Neural cell (in vitro differentiated cells): Measurements from ENCODE around the gene ANKS1B. TPM values are rescaled to one million over a fixed set of nuclear protein-coding genes. Genes with fewer than 3 reads are reported as not detected.

Source experiments
- H2AFZ ChIP-seq: fragments of 200-600, 300-800 bp; sonication (generic), shearing (Covaris generic); 2 replicates; pipeline ENCODE4 v1.6.0; 2014; ENCODE audit warnings: low read depth, mild to moderate bottlenecking, antibody characterized with exemption, low read length, moderate library complexity
- H3F3A ChIP-seq: fragments of 200-600 bp; shearing (Covaris generic); 2 replicates; pipeline ENCODE4 v1.6.1; 2016; ENCODE audit warnings: mild to moderate bottlenecking, moderate library complexity, mixed read lengths, antibody characterized with exemption, low read length; ENCODE audit not compliant: insufficient read depth, poor library complexity, severe bottlenecking
- H3K27ac ChIP-seq: fragments of 200-600, 300-800 bp; sonication (generic), shearing (Covaris generic); 2 replicates; pipeline ENCODE4 v1.5.1; 2014; ENCODE audit warnings: mild to moderate bottlenecking, low read length, moderate library complexity
- H3K27me3 ChIP-seq: fragments of 300-800, 200-600 bp; sonication (generic), shearing (Covaris generic); 2 replicates; pipeline ENCODE4 v1.6.0; 2014; ENCODE audit warnings: mild to moderate bottlenecking, low read depth, low read length, moderate library complexity; ENCODE audit not compliant: insufficient read depth
- H3K36me3 ChIP-seq: fragments of 300-800, 200-600 bp; sonication (generic), shearing (Covaris generic); 2 replicates; pipeline ENCODE4 v1.5.1; 2014; ENCODE audit warnings: mild to moderate bottlenecking, antibody characterized with exemption, low read length, moderate library complexity; ENCODE audit not compliant: insufficient read depth
- H3K4me2 ChIP-seq: fragments of 300-800, 200-600 bp; sonication (generic), shearing (Covaris generic); 2 replicates; pipeline ENCODE4 v1.6.0; 2014; ENCODE audit warnings: mild to moderate bottlenecking, low read length
- H3K4me3 ChIP-seq: fragments of 300-800, 200-600 bp; sonication (generic), shearing (Covaris generic); 2 replicates; pipeline ENCODE4 v1.5.1; 2014; ENCODE audit warnings: mild to moderate bottlenecking, low read length, moderate library complexity
- H3K79me2 ChIP-seq: fragments of 200-600 bp; shearing (Covaris generic); replicated peaks from 2 replicates; pipeline ENCODE4 v1.6.0; 2014; ENCODE audit warnings: mild to moderate bottlenecking, low read length, moderate library complexity; ENCODE audit not compliant: insufficient read depth
- H3K9ac ChIP-seq: fragments of 300-800, 200-600 bp; sonication (generic), shearing (Covaris generic); 2 replicates; pipeline ENCODE4 v1.6.1; 2016; ENCODE audit warnings: mild to moderate bottlenecking, low read length, mixed read lengths
- H3K9me2 ChIP-seq: fragments of 200-600 bp; shearing (Covaris generic); 2 replicates; pipeline ENCODE4 v1.6.1; 2016; ENCODE audit warnings: mild to moderate bottlenecking, low read length, mixed read lengths; ENCODE audit not compliant: insufficient read depth
- H3K9me3 ChIP-seq: fragments of 200-600, 300-800 bp; sonication (generic), shearing (Covaris generic); 2 replicates; pipeline ENCODE4 v1.6.1; 2016; ENCODE audit warnings: mild to moderate bottlenecking, mixed run types, low read length, moderate library complexity, mixed read lengths
- H4K20me1 ChIP-seq: fragments of 200-600 bp; shearing (Covaris generic); 2 replicates; pipeline ENCODE4 v1.6.1; 2016; ENCODE audit warnings: mild to moderate bottlenecking, mixed run types; ENCODE audit not compliant: insufficient read depth
- EP300 ChIP-seq: fragments of 450-650 bp; conservative IDR thresholded peaks from 2 replicates; pipeline ENCODE4 v1.6.1; 2014; ENCODE audit warnings: antibody characterized with exemption, mild to moderate bottlenecking, moderate library complexity; ENCODE audit not compliant: poor library complexity, severe bottlenecking
- EZH2 ChIP-seq: fragments of 200-600, 300-800 bp; shearing (Covaris generic), sonication (generic); IDR thresholded peaks from 2 replicates; pipeline ENCODE4 v1.6.1; 2014; ENCODE audit warnings: antibody characterized with exemption, low read length, borderline replicate concordance, mild to moderate bottlenecking; ENCODE audit not compliant: insufficient read depth, poor library complexity, severe bottlenecking
- MXI1 ChIP-seq: fragments of 450-650 bp; conservative IDR thresholded peaks from 2 replicates; pipeline ENCODE4 v1.6.1; 2014; ENCODE audit warnings: antibody characterized with exemption, mild to moderate bottlenecking; ENCODE audit not compliant: poor library complexity, severe bottlenecking
- POLR2AphosphoS5 ChIP-seq: IDR thresholded peaks from 2 replicates; pipeline ENCODE4 v1.6.1; 2012
- RAD21 ChIP-seq: fragments of 450-650 bp; conservative IDR thresholded peaks from 2 replicates; pipeline ENCODE4 v1.6.1; 2014; ENCODE audit warnings: antibody characterized with exemption, mild to moderate bottlenecking, moderate library complexity
- SMC3 ChIP-seq: fragments of 450-650 bp; conservative IDR thresholded peaks from 2 replicates; pipeline ENCODE4 v1.6.1; 2014; ENCODE audit warnings: antibody characterized with exemption, mild to moderate bottlenecking, moderate library complexity; ENCODE audit not compliant: poor library complexity
- TAF1 ChIP-seq: IDR thresholded peaks from 2 replicates; pipeline ENCODE4 v1.6.1; 2012; ENCODE audit warnings: low read depth
- polyA plus RNA-seq: library from polyadenylated mRNA; depleted of rRNA; stranded (reverse); fragments of >200 nt; gene quantifications from 2 replicates; pipeline ENCODE4 v1.2.3, GENCODE V29; 2014
- TF ChIP-seq, protein P1 (sequence below): IDR thresholded peaks from 2 replicates; pipeline ENCODE4 v1.6.1; 2012; ENCODE audit warnings: borderline replicate concordance
- TF ChIP-seq, protein P2 (sequence below): fragments of 450-650 bp; IDR thresholded peaks from 2 replicates; pipeline ENCODE4 v1.5.1; 2014; ENCODE audit warnings: antibody characterized with exemption, mild to moderate bottlenecking, moderate library complexity; ENCODE audit not compliant: poor library complexity, severe bottlenecking

Gene ANKS1B
- polyA plus RNA-seq, 1 donor from 2014 or later = 65.6 TPM

DNA sequence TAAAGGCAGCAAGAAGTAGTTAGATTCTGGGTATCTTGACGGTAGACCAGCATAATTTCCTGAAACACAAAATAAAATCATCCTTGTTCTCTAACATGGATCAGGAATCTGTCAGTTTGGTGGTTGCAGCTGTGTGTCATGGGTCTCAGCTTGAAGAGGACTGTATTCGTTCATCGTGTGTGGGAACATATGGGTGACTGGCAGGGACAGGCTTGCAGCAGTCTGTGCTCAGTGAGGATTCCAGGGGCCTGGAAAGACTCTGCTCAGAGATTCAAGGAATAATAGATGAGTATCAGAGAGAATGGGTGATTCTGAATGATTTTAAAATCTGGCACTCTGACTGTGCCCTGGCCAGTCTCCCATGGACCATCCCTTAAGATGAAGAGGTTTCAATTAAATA is 918.0 kb downstream of the ANKS1B start:
- no peaks in the 10 kb centered on the region for H3K36me3 ChIP-seq
- no peak for TF ChIP-seq RAD21
- no peak for TF ChIP-seq EP300
- no peak overlapping the region for H3K9ac ChIP-seq
- H3K27ac ChIP-seq = peak overlapping the region; percentile 92
- H3K79me2 ChIP-seq = no peaks in the 10 kb centered on the region
- peaks cover 9% of the 10 kb centered on the region for H3F3A ChIP-seq
- no peaks in the 10 kb centered on the region for H4K20me1 ChIP-seq
- no peak overlapping the region for H3K4me2 ChIP-seq
- H3K4me3 ChIP-seq = no peak overlapping the region
- H3K9me2 ChIP-seq = no peaks in the 10 kb centered on the region
- no peaks in the 10 kb centered on the region for H3K27me3 ChIP-seq
- no peak overlapping the region for H2AFZ ChIP-seq
- no peaks in the 10 kb centered on the region for H3K9me3 ChIP-seq

DNA sequence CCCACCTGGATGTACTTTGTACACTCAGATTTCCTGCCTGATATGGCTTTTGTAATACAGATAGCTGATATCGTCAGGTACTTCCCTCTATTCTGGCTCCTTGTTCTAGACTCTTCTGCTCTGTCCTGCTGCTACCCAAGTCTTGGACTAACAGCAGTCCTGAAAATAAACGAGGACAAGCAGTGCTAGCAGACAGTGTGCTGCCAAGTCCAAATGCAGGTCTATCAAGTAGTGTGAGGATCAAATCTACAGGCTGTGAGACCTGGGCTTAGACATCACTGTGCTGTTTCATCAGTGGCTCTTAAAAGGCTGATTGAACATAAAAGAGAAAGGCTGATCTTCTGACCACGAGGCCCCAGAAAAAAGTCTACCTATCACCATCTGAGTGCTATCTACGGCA is 921.6 kb downstream of the ANKS1B start:
- Histone ChIP-seq H3K36me3 (no peaks in the 10 kb centered on the region), H3K9me3 (no peaks in the 10 kb centered on the region), H3F3A (no peaks in the 10 kb centered on the region), H4K20me1 (no peaks in the 10 kb centered on the region), H3K27ac (no peak overlapping the region), H3K4me3 (no peak overlapping the region), H3K9me2 (no peaks in the 10 kb centered on the region), H3K4me2 (no peak overlapping the region), H3K9ac (no peak overlapping the region), H3K79me2 (no peaks in the 10 kb centered on the region), H3K27me3 (no peaks in the 10 kb centered on the region), H2AFZ (no peak overlapping the region)
- TF ChIP-seq RAD21 = no peak
- TF ChIP-seq MXI1 = no peak
- no peak for TF ChIP-seq SMC3
- no peak for TF ChIP-seq EZH2
- TF ChIP-seq, protein P1, sequence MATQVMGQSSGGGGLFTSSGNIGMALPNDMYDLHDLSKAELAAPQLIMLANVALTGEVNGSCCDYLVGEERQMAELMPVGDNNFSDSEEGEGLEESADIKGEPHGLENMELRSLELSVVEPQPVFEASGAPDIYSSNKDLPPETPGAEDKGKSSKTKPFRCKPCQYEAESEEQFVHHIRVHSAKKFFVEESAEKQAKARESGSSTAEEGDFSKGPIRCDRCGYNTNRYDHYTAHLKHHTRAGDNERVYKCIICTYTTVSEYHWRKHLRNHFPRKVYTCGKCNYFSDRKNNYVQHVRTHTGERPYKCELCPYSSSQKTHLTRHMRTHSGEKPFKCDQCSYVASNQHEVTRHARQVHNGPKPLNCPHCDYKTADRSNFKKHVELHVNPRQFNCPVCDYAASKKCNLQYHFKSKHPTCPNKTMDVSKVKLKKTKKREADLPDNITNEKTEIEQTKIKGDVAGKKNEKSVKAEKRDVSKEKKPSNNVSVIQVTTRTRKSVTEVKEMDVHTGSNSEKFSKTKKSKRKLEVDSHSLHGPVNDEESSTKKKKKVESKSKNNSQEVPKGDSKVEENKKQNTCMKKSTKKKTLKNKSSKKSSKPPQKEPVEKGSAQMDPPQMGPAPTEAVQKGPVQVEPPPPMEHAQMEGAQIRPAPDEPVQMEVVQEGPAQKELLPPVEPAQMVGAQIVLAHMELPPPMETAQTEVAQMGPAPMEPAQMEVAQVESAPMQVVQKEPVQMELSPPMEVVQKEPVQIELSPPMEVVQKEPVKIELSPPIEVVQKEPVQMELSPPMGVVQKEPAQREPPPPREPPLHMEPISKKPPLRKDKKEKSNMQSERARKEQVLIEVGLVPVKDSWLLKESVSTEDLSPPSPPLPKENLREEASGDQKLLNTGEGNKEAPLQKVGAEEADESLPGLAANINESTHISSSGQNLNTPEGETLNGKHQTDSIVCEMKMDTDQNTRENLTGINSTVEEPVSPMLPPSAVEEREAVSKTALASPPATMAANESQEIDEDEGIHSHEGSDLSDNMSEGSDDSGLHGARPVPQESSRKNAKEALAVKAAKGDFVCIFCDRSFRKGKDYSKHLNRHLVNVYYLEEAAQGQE = no peak
- TF ChIP-seq POLR2AphosphoS5 = no peak
- TF ChIP-seq TAF1 = no peak
- TF ChIP-seq, protein P2, sequence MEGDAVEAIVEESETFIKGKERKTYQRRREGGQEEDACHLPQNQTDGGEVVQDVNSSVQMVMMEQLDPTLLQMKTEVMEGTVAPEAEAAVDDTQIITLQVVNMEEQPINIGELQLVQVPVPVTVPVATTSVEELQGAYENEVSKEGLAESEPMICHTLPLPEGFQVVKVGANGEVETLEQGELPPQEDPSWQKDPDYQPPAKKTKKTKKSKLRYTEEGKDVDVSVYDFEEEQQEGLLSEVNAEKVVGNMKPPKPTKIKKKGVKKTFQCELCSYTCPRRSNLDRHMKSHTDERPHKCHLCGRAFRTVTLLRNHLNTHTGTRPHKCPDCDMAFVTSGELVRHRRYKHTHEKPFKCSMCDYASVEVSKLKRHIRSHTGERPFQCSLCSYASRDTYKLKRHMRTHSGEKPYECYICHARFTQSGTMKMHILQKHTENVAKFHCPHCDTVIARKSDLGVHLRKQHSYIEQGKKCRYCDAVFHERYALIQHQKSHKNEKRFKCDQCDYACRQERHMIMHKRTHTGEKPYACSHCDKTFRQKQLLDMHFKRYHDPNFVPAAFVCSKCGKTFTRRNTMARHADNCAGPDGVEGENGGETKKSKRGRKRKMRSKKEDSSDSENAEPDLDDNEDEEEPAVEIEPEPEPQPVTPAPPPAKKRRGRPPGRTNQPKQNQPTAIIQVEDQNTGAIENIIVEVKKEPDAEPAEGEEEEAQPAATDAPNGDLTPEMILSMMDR = no peak
- no peak for TF ChIP-seq EP300
